ENCODE results near the gene TAS2R14. TPM values are rescaled to one million over a fixed set of nuclear protein-coding genes. Genes with fewer than 3 reads are reported as not detected.

Gene TAS2R14
- polyA plus RNA-seq (2011; rRNA removed): 3.1 and 4.1 TPM in 2 replicates
- 0.38 and 0.48 TPM in 2 replicates for polyA plus RNA-seq (2012; cell fraction: cytosol; rRNA removed)
- polyA plus RNA-seq (2012; cell fraction: nucleus; rRNA removed): 2.6 and 4.3 TPM in 2 replicates
- 0.70 to 0.94 TPM (median 0.80 TPM) in 3 replicates for polyA plus RNA-seq (2017; fragmentation: RNase III; extraction: RNeasy Plus Mini Kit Qiagen cat#74134 plus additional on column Dnase treatment)
- 3.7 and 3.9 TPM in 2 replicates for polyA minus RNA-seq (2011; rRNA and poly(A)+ RNA removed)

GRCh38 chr12:10939163-10939562 is at the start of gene TAS2R14:
Gene TAS2R14 (minus strand): TSS chr12:10939263. CDS start chr12:10939207, 56 bp downstream.
- Histone ChIP-seq H3K4me1 (peaks cover 20% of the 10 kb centered on the region), H3K4me3 (no peak within 1 kb of the TSS), H3K4me2 (no peak within 1 kb of the TSS), H3K27ac (no peak within 1 kb of the TSS), H3K9me3 (0 out of 3 replicates have a peak, but pooled peaks cover 4% of the 10 kb centered on the region)
- DNase-seq (ENCODE audit: low read depth in 1 of 2, low spot score in 1 of 2): no peak
- no peak for ATAC-seq
- TF ChIP-seq FOXS1 (CRISPR knock-in tag; IDR thresholded peaks at IDR 0.05) (no peak), RAD21 (conservative IDR thresholded peaks at IDR 0.05 in 1 of 2, IDR thresholded peaks at IDR 0.05 in 1 of 2) (no peak), HEYL (CRISPR knock-in tag; IDR thresholded peaks at IDR 0.05) (no peak), POLR2A (IDR thresholded peaks at IDR 0.05; ENCODE audit: low read length) (no peak), CBX2 (IDR thresholded peaks at IDR 0.05; ENCODE audit: borderline replicate concordance, low read depth) (no peak), E2F6 (IDR thresholded peaks at IDR 0.05; ENCODE audit: borderline replicate concordance, low read depth) (no peak), CTCF (IDR thresholded peaks at IDR 0.05) (no peak), PBX3 (IDR thresholded peaks at IDR 0.05) (no peak), KDM5A (IDR thresholded peaks at IDR 0.05) (no peak), TFCP2L1 (CRISPR knock-in tag; IDR thresholded peaks at IDR 0.05) (no peak), RFX5 (IDR thresholded peaks at IDR 0.05) (no peak), RCOR1 (IDR thresholded peaks at IDR 0.05; ENCODE audit: low read depth, low read length) (no peak), RARB (CRISPR knock-in tag; IDR thresholded peaks at IDR 0.05) (no peak), BHLHE40 (IDR thresholded peaks at IDR 0.05; ENCODE audit: low read depth, low read length) (no peak), EHF (CRISPR knock-in tag; IDR thresholded peaks at IDR 0.05) (no peak)
- POLR2A ChIA-PET: no interaction called here
- CTCF ChIA-PET: no interaction called here
- no peak for FAIRE-seq
- WGBS (ENCODE audit: missing lambda C conversion rate): 95% methylated on average over 1 of the region's 1 CpG

- H3K4me2 ChIP-seq: no peak within 1 kb of the TSS
- ChIA-PET CTCF (no interaction called here), POLR2A (no interaction called here)
- no peaks in the 10 kb centered on the region for H3K4me1 ChIP-seq
- H3K27ac ChIP-seq: no peak within 1 kb of the TSS
- FAIRE-seq: no peak
- no peak for ATAC-seq
- WGBS (ENCODE audit: missing lambda C conversion rate): 48% methylated on average over 2 of the region's 2 CpGs
- no peak for TF ChIP-seq HDAC2 (IDR thresholded peaks at IDR 0.05)
- peaks cover 9% of the 10 kb centered on the region for H3K9me3 ChIP-seq
- DNase-seq (ENCODE audit: low read depth in 1 of 2, low spot score in 1 of 2): no peak
- H3K4me3 ChIP-seq: no peak within 1 kb of the TSS
Measured at GRCh38 chr12:10986812-10987211, 47.7 kb upstream of the TAS2R14 start, which contains the start of gene TAS2R50. Gene TAS2R50 (minus strand): TSS chr12:10986912. CDS start chr12:10986860, 52 bp downstream.

- 95% methylated on average over 5 of the region's 5 CpGs for WGBS (ENCODE audit: missing lambda C conversion rate)
- Histone ChIP-seq H3K9me3 (no peaks in the 10 kb centered on the region), H3K4me2 (no peak overlapping the region), H3K4me1 (no peaks in the 10 kb centered on the region), H3K27ac (no peak overlapping the region), H3K4me3 (no peak overlapping the region)
- no peak for FAIRE-seq
- ChIA-PET CTCF (no interaction called here), POLR2A (no interaction called here)
- no peak for ATAC-seq
- DNase-seq (ENCODE audit: low read depth in 1 of 2, low spot score in 1 of 2): no peak
- TF ChIP-seq CHD4 (IDR thresholded peaks at IDR 0.05; ENCODE audit: borderline replicate concordance) (no peak), PHF8 (IDR thresholded peaks at IDR 0.05; ENCODE audit: borderline replicate concordance, low read depth) (no peak), BCL3 (IDR thresholded peaks at IDR 0.05) (no peak), KDM5A (IDR thresholded peaks at IDR 0.05) (no peak), RARB (CRISPR knock-in tag; IDR thresholded peaks at IDR 0.05) (no peak), HOXB5 (CRISPR knock-in tag; IDR thresholded peaks at IDR 0.05) (no peak), RCOR1 (IDR thresholded peaks at IDR 0.05; ENCODE audit: low read depth, low read length) (no peak), CTCF (IDR thresholded peaks at IDR 0.05) (no peak), MAX (IDR thresholded peaks at IDR 0.05) (no peak), MAZ (IDR thresholded peaks at IDR 0.05; ENCODE audit: borderline replicate concordance, low read depth, low read length) (no peak), HES2 (IDR thresholded peaks at IDR 0.05) (no peak), EHF (CRISPR knock-in tag; IDR thresholded peaks at IDR 0.05) (no peak), CEBPB (IDR thresholded peaks at IDR 0.05) (no peak), BHLHE40 (IDR thresholded peaks at IDR 0.05; ENCODE audit: low read depth, low read length) (no peak), HDAC2 (IDR thresholded peaks at IDR 0.05) (no peak), JUN (IDR thresholded peaks at IDR 0.05) (no peak)
Measured at GRCh38 chr12:10982244-10982643, 43.2 kb upstream of the TAS2R14 start.

Data from A549 (cell line).